HepG2 (cell line): ENCODE data around the gene BAIAP2L1. TPM values are rescaled to one million over a fixed set of nuclear protein-coding genes. Genes with fewer than 3 reads are reported as not detected.

Experiments used
- ADNP ChIP-seq: sonication (generic); formaldehyde crosslinking; IDR thresholded peaks from 2 replicates; pipeline ENCODE4 v1.4.0; 2020; ENCODE audit warnings: missing genetic modification reagents
- CBFB ChIP-seq: sonication (generic); formaldehyde crosslinking; IDR thresholded peaks from 2 replicates; pipeline ENCODE4 v1.4.0; 2020; ENCODE audit warnings: missing genetic modification reagents
- ESRRA ChIP-seq: sonication (generic); formaldehyde crosslinking; IDR thresholded peaks from 2 replicates; pipeline ENCODE4 v1.5.1; 2020; ENCODE audit warnings: mild to moderate bottlenecking, low read depth, missing genetic modification reagents
- GABPB1 ChIP-seq: IDR thresholded peaks from 2 replicates; pipeline ENCODE4 v1.6.1; 2016; ENCODE audit warnings: mild to moderate bottlenecking, missing genetic modification reagents, moderate library complexity, missing compliant biosample characterization
- HIVEP1 ChIP-seq: sonication (generic); formaldehyde crosslinking; IDR thresholded peaks from 2 replicates; pipeline ENCODE4 v1.4.0; 2020; ENCODE audit warnings: mild to moderate bottlenecking, missing genetic modification reagents
- HMG20A ChIP-seq: IDR thresholded peaks from 2 replicates; pipeline ENCODE4 v1.6.1; 2016; ENCODE audit warnings: borderline replicate concordance
- KDM2A ChIP-seq: sonication (generic); formaldehyde crosslinking; IDR thresholded peaks from 2 replicates; pipeline ENCODE4 v1.4.0; 2020; ENCODE audit warnings: low read depth, missing genetic modification reagents, borderline replicate concordance
- KDM5B ChIP-seq: sonication (generic); formaldehyde crosslinking; IDR thresholded peaks from 2 replicates; pipeline ENCODE4 v1.4.0; 2020; ENCODE audit warnings: missing genetic modification reagents, mild to moderate bottlenecking, borderline replicate concordance
- KLF16 ChIP-seq, 2 experiments: sonication (generic) in 1 of 2; formaldehyde crosslinking in 1 of 2; IDR thresholded peaks; 2 replicates each; pipeline versions ENCODE4 v1.6.1 to v1.8.0; 2016 to 2023; ENCODE audit warnings: missing genetic modification reagents in 2 of 2, missing compliant biosample characterization in 1 of 2
- MEF2D ChIP-seq: sonication (generic); formaldehyde crosslinking; IDR thresholded peaks from 2 replicates; pipeline ENCODE4 v1.5.1; 2020; ENCODE audit warnings: mild to moderate bottlenecking, missing genetic modification reagents
- PATZ1 ChIP-seq: sonication (generic); formaldehyde crosslinking; IDR thresholded peaks from 2 replicates; pipeline ENCODE4 v1.4.0; 2020; ENCODE audit warnings: missing genetic modification reagents
- POGZ ChIP-seq: sonication (generic); formaldehyde crosslinking; IDR thresholded peaks from 2 replicates; pipeline ENCODE4 v1.4.0; 2020; ENCODE audit warnings: mild to moderate bottlenecking, missing genetic modification reagents
- RELA ChIP-seq: sonication (generic); formaldehyde crosslinking; IDR thresholded peaks from 2 replicates; pipeline ENCODE4 v1.4.0; 2020; ENCODE audit warnings: missing genetic modification reagents
- TBL1XR1 ChIP-seq: fragments of 150-350 bp; IDR thresholded peaks from 2 replicates; pipeline ENCODE4 v1.6.1; 2014; ENCODE audit warnings: borderline replicate concordance, low read length; ENCODE audit not compliant: partially characterized antibody
- ZBTB7B ChIP-seq: sonication (generic); formaldehyde crosslinking; IDR thresholded peaks from 2 replicates; pipeline ENCODE4 v1.4.0; 2020; ENCODE audit warnings: missing genetic modification reagents
- ZMYM2 ChIP-seq: sonication (generic); formaldehyde crosslinking; IDR thresholded peaks from 2 replicates; pipeline ENCODE4 v1.8.0; 2022; ENCODE audit warnings: mild to moderate bottlenecking, missing genetic modification reagents
- ZNF3 ChIP-seq: IDR thresholded peaks from 2 replicates; pipeline ENCODE4 v1.7.0; 2017; ENCODE audit warnings: inconsistent platforms
- ZNF362 ChIP-seq: sonication (generic); formaldehyde crosslinking; IDR thresholded peaks from 2 replicates; pipeline ENCODE4 v1.4.0; 2020; ENCODE audit warnings: missing genetic modification reagents, mild to moderate bottlenecking, borderline replicate concordance
- ZNF441 ChIP-seq: sonication (generic); formaldehyde crosslinking; IDR thresholded peaks from 2 replicates; pipeline ENCODE4 v1.7.0; 2021; ENCODE audit warnings: missing genetic modification reagents, borderline replicate concordance
- ZNF619 ChIP-seq: sonication (generic); formaldehyde crosslinking; IDR thresholded peaks from 2 replicates; pipeline ENCODE4 v1.4.0; 2020; ENCODE audit warnings: mild to moderate bottlenecking, missing genetic modification reagents
- ZSCAN9 ChIP-seq: IDR thresholded peaks from 2 replicates; pipeline ENCODE4 v1.6.1; 2016; ENCODE audit warnings: borderline replicate concordance
- polyA plus RNA-seq, 8 experiments: library from polyadenylated mRNA; depleted of rRNA in 3 of 8; stranded (reverse) in 7 of 8; unstranded in 1 of 8; fragments of >200 nt; fragmentation: Illumina TruSeq in 4 of 8; extraction: Trizol in 4 of 8; gene quantifications; 2 replicates each; pipeline versions ENCODE4 v1.2.1 to v1.2.3, GENCODE V29; 2011 to 2016; ENCODE audit warnings: low read depth in 4 of 8, missing spikeins in 1 of 8, mixed read lengths in 1 of 8; ENCODE audit not compliant: insufficient read depth in 1 of 8
- total RNA-seq, 5 experiments: library from RNA; depleted of rRNA; stranded (reverse); fragments of >200 nt; fragmentation: Illumina TruSeq; extraction: Trizol; gene quantifications; 2 replicates each; pipeline ENCODE4 v1.2.3, GENCODE V29; 2016; ENCODE audit warnings: low read depth in 1 of 5
- TF ChIP-seq, protein P1 (sequence below): sonication (generic); formaldehyde crosslinking; IDR thresholded peaks from 2 replicates; pipeline ENCODE4 v1.4.0; 2020; ENCODE audit warnings: missing genetic modification reagents, borderline replicate concordance

The BAIAP2L1 gene
- total and polyA plus RNA-seq, 2 of the 13 experiments (the other 11 are each of a cell fraction or from before 2014, with no cell fraction given), result 13.0 to 21.5 TPM

DNA sequence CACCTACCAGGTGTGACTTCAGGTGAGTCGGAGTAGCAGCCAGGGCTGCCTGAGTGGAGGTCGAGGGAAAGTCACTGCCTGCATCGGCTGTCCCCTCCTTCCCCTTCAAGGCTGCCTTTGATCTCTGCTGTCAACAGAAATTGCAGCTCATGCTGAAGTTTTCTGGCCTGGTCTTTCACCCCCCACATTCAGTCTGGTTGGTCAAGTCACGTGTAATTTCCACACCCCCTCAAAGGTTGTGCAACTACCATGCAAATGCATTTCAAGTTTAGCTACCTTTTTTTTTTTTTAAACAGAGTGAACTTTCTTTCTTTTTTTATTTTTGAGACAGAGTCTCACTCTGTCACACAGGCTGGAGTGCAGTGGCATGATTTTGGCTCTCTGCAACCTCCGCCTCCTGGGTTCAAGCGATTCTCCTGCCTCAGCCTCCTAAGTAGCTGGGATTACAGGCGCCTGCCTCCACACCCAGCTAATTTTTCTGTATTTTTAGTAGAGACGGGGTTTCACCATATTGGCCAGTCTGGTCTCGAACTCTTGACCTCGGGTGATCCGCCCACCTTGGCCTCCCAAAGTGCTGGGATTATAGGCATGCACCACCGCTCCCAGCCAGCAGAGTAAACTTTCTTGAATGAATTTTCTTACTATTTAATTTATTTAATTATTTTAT is 16.8 kb upstream of the BAIAP2L1 start (continued):
- TF ChIP-seq KDM5B, result peak; percentile 32; the same call in 1 of the 2 replicates
- TF ChIP-seq ZNF362 (CRISPR knock-in tag), result peak; percentile 88
- TF ChIP-seq TBL1XR1, result peak; percentile 11
- TF ChIP-seq KDM2A, result 0 out of 2 replicates have a peak, but pooled peaks have one; percentile 32
- peak; percentile 17; the same call in 1 of the 2 replicates for TF ChIP-seq ADNP (CRISPR knock-in tag)
- TF ChIP-seq, protein P1, sequence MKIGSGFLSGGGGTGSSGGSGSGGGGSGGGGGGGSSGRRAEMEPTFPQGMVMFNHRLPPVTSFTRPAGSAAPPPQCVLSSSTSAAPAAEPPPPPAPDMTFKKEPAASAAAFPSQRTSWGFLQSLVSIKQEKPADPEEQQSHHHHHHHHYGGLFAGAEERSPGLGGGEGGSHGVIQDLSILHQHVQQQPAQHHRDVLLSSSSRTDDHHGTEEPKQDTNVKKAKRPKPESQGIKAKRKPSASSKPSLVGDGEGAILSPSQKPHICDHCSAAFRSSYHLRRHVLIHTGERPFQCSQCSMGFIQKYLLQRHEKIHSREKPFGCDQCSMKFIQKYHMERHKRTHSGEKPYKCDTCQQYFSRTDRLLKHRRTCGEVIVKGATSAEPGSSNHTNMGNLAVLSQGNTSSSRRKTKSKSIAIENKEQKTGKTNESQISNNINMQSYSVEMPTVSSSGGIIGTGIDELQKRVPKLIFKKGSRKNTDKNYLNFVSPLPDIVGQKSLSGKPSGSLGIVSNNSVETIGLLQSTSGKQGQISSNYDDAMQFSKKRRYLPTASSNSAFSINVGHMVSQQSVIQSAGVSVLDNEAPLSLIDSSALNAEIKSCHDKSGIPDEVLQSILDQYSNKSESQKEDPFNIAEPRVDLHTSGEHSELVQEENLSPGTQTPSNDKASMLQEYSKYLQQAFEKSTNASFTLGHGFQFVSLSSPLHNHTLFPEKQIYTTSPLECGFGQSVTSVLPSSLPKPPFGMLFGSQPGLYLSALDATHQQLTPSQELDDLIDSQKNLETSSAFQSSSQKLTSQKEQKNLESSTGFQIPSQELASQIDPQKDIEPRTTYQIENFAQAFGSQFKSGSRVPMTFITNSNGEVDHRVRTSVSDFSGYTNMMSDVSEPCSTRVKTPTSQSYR (CRISPR knock-in tag), result peak; percentile 88; the same call in 1 of the 2 replicates
- TF ChIP-seq MEF2D (CRISPR knock-in tag), result peak; percentile 58; the same call in 1 of the 2 replicates
- TF ChIP-seq GABPB1, result peak; percentile 38; the same call in 1 of the 2 replicates
- 0 out of 2 replicates have a peak, but pooled peaks have one; percentile 20 for TF ChIP-seq ZMYM2
- peak; percentile 55; the same call in 1 of the 2 replicates for TF ChIP-seq ESRRA
- TF ChIP-seq HMG20A (CRISPR knock-in tag), result peak; percentile 65
- TF ChIP-seq KLF16 (CRISPR knock-in tag; IDR thresholded peaks at IDR 0.05), result peak in 1 of 2 experiments; percentile 80; a peak in 2 of 4 replicates
- 0 out of 2 replicates have a peak, but pooled peaks have one; percentile 31 for TF ChIP-seq ZNF441 (CRISPR knock-in tag)
- 0 out of 2 replicates have a peak, but pooled peaks have one; percentile 46 for TF ChIP-seq ZNF619 (CRISPR knock-in tag)
- TF ChIP-seq RELA (CRISPR knock-in tag), result 0 out of 2 replicates have a peak, but pooled peaks have one; percentile 17
- TF ChIP-seq ZBTB7B (CRISPR knock-in tag), result peak; percentile 59
- TF ChIP-seq POGZ (CRISPR knock-in tag), result peak; percentile 39; the same call in 1 of the 2 replicates
- peak; percentile 61; the same call in 1 of the 2 replicates for TF ChIP-seq HIVEP1 (CRISPR knock-in tag)
- 0 out of 2 replicates have a peak, but pooled peaks have one; percentile 1 for TF ChIP-seq ZNF3 (CRISPR knock-in tag)
- 0 out of 2 replicates have a peak, but pooled peaks have one; percentile 38 for TF ChIP-seq CBFB (CRISPR knock-in tag)
- peak; percentile 33; the same call in 1 of the 2 replicates for TF ChIP-seq ZSCAN9 (CRISPR knock-in tag)
- TF ChIP-seq PATZ1 (CRISPR knock-in tag), result peak; percentile 94
